ENCODE results near the gene DNMBP. TPM values are rescaled to one million over a fixed set of nuclear protein-coding genes. Genes with fewer than 3 reads are reported as not detected.

DNMBP gene
- total RNA-seq, 4 donors from 2014 or later = 11.7 to 17.4 (median 13.4) TPM

DNA sequence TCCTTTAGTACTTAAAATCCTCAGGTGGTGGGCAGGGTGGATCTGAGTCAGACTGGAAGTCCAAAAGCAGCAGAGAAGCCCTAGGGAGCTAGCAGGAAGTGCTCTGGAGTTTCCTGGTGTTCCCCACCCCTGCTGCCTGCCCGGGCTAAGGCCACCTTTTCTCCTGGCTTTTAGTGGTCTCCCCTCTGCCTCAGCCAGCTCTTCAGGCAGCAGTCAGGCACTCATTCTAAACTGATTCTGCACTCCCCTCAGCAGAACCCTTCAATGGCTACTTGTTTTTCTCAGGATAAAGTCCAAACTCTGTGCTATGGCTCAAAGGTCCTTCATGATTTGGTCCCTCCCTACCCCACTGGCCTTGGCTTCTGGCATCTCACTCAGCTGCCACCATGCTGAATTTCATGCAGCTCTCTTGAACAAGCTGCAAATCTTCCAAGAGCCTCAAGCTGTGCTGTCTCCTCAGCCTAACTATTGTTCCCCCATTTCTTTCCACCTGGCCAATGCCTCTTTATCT, 28.9 kb upstream of the DNMBP start:
- H3K4me3 ChIP-seq (replicated peaks in 1 of 3) = no peak overlapping the region
- H3K27me3 ChIP-seq = no peaks in the 10 kb centered on the region
- H3K27ac ChIP-seq = no peak overlapping the region
- intact Hi-C loops (cut with DNase I) = no loop called here
- H3K4me1 ChIP-seq = no peaks in the 10 kb centered on the region
- DNase-seq = no peak
- H3K9me3 ChIP-seq = no peaks in the 10 kb centered on the region
- H3K36me3 ChIP-seq = no peaks in the 10 kb centered on the region
- 50 to 71% methylated on average over 1 of the region's 1 CpG for WGBS, 2 donors
- TF ChIP-seq, protein P1, sequence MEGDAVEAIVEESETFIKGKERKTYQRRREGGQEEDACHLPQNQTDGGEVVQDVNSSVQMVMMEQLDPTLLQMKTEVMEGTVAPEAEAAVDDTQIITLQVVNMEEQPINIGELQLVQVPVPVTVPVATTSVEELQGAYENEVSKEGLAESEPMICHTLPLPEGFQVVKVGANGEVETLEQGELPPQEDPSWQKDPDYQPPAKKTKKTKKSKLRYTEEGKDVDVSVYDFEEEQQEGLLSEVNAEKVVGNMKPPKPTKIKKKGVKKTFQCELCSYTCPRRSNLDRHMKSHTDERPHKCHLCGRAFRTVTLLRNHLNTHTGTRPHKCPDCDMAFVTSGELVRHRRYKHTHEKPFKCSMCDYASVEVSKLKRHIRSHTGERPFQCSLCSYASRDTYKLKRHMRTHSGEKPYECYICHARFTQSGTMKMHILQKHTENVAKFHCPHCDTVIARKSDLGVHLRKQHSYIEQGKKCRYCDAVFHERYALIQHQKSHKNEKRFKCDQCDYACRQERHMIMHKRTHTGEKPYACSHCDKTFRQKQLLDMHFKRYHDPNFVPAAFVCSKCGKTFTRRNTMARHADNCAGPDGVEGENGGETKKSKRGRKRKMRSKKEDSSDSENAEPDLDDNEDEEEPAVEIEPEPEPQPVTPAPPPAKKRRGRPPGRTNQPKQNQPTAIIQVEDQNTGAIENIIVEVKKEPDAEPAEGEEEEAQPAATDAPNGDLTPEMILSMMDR (IDR thresholded peaks at IDR 0.05) = no peak
- TF ChIP-seq POLR2A (IDR thresholded peaks at IDR 0.05) = no peak

DNA sequence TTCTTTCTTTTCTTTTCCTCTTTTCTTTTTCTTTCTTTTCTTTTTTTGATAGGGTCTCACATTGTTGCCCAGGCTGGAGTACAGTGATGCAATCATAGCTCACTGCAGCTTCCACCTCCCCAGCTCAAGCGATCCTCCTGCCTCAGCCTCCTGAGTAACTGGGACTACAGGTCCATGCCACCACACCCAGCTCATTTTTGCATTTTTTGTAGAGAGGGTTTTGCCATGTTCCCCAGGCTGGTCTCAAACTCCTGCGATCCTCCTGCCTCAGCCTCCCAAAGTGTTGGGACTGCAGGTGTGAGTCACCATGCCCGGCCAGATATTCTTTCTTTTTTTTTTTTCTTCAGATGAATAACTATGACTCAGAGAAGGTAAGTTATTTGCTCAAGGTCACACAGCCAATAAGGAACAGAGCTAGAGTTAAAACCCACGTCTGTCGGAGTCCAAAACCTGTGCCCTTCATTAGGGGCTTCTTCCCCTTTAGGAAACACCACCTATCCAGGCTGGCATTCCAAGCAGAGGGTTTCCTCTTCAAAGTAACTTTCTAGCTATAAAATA, 28.1 kb upstream of the DNMBP start:
- H3K36me3 ChIP-seq = no peaks in the 10 kb centered on the region
- H3K4me1 ChIP-seq = no peaks in the 10 kb centered on the region
- intact Hi-C loops (cut with DNase I) = no loop called here
- no peaks in the 10 kb centered on the region for H3K9me3 ChIP-seq
- H3K4me3 ChIP-seq (replicated peaks in 1 of 3) = no peak overlapping the region
- no peak overlapping the region for H3K27ac ChIP-seq
- WGBS, 2 donors = 86 to 90% methylated on average over 5 of the region's 5 CpGs
- TF ChIP-seq POLR2A (IDR thresholded peaks at IDR 0.05) = no peak
- TF ChIP-seq, protein P1 (IDR thresholded peaks at IDR 0.05) = no peak
- no peaks in the 10 kb centered on the region for H3K27me3 ChIP-seq
- no peak for DNase-seq

DNA sequence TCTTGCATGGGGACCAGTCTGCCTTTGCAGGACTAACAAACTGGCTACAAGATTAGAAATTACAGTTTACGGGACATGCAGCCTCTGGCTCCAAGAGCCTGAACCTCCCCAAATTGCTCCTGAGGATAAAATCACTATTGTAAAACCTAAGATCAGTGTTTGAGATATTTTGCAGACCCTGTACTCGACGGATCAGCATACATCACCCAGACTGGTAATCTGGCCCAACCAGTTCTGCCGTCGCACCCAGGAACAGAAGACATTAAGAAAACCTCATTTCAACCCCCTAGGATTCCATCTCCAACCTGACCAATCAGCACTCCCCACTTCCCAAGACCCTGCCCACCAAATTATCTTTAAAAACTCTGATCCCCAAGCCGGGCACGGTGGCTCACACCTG, 27.1 kb upstream of the DNMBP start:
- Histone ChIP-seq H3K27ac (no peak overlapping the region), H3K9me3 (no peaks in the 10 kb centered on the region), H3K4me3 (replicated peaks in 1 of 3) (no peak overlapping the region), H3K36me3 (no peaks in the 10 kb centered on the region), H3K4me1 (no peaks in the 10 kb centered on the region), H3K27me3 (no peaks in the 10 kb centered on the region)
- TF ChIP-seq, protein P1 (IDR thresholded peaks at IDR 0.05) = no peak
- TF ChIP-seq POLR2A (IDR thresholded peaks at IDR 0.05) = no peak
- DNase-seq = no peak
- WGBS, 2 donors = 76 to 77% methylated on average over 7 of the region's 7 CpGs
- intact Hi-C loops (cut with DNase I) = no loop called here

DNA sequence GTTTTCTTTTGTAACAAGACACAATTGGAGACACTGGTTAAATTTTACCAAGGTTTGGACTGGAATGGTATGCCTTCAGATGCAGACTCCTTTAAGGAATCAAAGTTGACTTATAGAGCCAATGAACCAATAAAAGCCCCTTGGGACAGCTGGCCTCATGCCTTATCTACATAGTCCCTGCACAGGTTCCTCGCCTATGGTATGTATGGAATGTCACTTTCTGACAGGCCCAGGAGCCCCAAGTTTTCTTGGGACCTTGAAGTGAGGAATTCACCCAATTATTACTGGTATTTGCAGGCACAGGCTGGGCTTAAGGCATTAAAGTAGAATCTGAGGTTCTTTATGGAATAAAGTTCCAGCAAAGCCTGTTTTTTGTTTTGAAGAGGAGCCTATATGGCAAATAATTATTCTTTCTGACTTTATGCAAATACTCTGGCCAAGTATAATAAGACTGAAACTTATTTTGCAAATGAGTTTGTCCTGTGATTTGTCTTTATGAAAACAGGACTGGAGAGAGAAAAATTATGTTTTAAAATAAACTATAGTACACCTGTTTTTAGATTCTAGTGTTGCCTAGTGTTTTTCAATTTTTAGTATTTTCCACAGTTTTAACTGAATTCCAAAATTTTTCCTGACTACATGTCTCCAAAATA, 24.1 kb upstream of the DNMBP start:
- no peak overlapping the region for H3K4me3 ChIP-seq (replicated peaks in 1 of 3)
- H3K9me3 ChIP-seq = no peaks in the 10 kb centered on the region
- WGBS, 2 donors = 86 to 94% methylated on average over 1 of the region's 1 CpG
- no peaks in the 10 kb centered on the region for H3K4me1 ChIP-seq
- H3K27me3 ChIP-seq = no peaks in the 10 kb centered on the region
- no peak overlapping the region for H3K27ac ChIP-seq
- H3K36me3 ChIP-seq = no peaks in the 10 kb centered on the region
- DNase-seq = no peak
- TF ChIP-seq, protein P1 (IDR thresholded peaks at IDR 0.05) = no peak
- no peak for TF ChIP-seq POLR2A (IDR thresholded peaks at IDR 0.05)
- intact Hi-C loops (cut with DNase I) = no loop called here

DNA sequence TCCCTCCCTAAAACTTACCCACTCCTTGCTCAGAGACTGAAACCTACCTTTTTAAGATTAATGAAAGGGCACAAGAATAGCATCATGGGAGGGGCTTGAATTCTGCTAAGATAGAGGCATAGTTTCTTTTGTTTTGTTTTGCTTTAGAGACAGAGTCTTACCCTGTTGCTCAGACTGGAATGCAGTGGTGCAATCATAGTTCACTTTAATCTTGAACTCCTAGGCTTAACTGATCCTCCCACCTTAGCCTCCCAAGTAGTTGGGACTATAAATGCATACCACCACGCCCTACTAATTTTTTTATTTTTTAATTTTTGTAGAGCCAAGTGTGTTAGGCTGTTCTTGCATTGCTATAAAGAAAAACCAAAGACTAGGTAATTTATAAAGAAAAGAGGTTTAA, 17.7 kb upstream of the DNMBP start:
- 96 to 98% methylated on average over 1 of the region's 1 CpG for WGBS, 2 donors
- Histone ChIP-seq H3K9me3 (no peaks in the 10 kb centered on the region), H3K36me3 (no peaks in the 10 kb centered on the region), H3K4me1 (no peaks in the 10 kb centered on the region), H3K4me3 (replicated peaks in 1 of 3) (no peak overlapping the region), H3K27ac (no peak overlapping the region), H3K27me3 (no peaks in the 10 kb centered on the region)
- TF ChIP-seq POLR2A (IDR thresholded peaks at IDR 0.05) = no peak
- TF ChIP-seq, protein P1 (IDR thresholded peaks at IDR 0.05) = no peak
- DNase-seq = no peak
- intact Hi-C loops (cut with DNase I) = no loop called here

Data from thyroid gland (tissue), 4 donors.